GM12892 (cell line): ENCODE data around the gene CBS.
"Not testable (repeated sequence)": the region's sequence is repeated elsewhere in the genome, so short reads cannot be mapped to it uniquely, and the experiment has no call there.

Experiments
- POLR2A ChIP-seq: IDR thresholded peaks from 2 replicates; pipeline ENCODE4 v1.6.1; 2011; ENCODE audit warnings: low read depth, low read length, control low read depth
- POLR2AphosphoS5 ChIP-seq: IDR thresholded peaks from 2 replicates; pipeline ENCODE4 v1.6.1; 2011; ENCODE audit warnings: low read depth, low read length, control low read depth
- TAF1 ChIP-seq: IDR thresholded peaks from 2 replicates; pipeline ENCODE4 v1.6.1; 2011; ENCODE audit warnings: low read depth, mild to moderate bottlenecking, control low read depth, low read length, borderline replicate concordance

DNA sequence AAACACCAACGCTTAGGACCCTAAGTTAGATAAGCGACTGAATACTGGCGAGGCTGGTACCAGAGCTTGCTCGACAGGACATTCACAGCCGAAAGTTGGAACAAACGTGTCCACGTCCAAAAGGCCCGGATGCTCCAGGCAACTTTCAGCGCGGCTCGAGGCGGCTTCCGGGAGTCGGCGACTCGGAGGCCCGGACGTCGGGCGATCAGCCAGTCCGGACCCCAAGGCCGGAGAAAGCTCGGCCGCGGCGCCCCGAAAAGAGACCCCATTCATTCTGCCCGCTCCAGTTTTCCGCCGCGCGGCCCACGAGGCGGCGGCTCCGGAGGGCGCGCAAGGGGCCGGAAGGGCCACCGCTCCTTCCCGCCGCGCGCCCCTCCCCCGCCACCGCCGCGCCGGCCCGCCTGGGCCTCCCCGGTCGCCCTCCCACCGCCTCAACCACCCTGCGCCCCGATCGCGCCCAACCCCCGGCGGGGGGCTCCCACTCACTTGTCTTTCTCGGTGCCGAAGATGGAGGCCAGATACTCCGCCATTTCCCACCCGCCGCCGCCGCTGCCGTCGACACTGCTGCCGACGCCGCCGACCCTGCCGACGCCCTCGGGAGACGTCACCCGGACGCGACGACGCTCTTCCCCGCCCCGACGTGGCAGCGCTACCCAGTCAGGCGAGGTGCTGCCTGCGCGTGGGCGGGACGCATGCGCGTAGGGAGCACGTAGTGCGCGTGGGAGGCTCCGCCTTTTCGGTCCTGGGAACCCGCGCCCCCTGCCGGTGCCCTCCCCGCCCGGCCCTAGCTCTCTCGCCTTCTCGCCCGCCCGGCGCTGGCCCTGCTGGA lies 31.5 kb upstream of the CBS start, which contains the start of gene U2AF1:
- not testable (repeated sequence) for TF ChIP-seq POLR2A, POLR2AphosphoS5, TAF1
